ENCODE data around the gene UBL4B.

Gene UBL4B

GRCh38 chr1:110094931-110095654 is 17.1 kb upstream of the UBL4B start:
- Mint-ChIP-seq H3K4me1 (peaks cover 12% of the 10 kb centered on the region), H3K9me3 (no peaks in the 10 kb centered on the region), H3K36me3 (ENCODE audit: low read depth) (no peaks in the 10 kb centered on the region), H3K27me3 (ENCODE audit: low read depth) (peaks cover 52% of the 10 kb centered on the region), H3K4me3 (no peak overlapping the region), H3K27ac (no peak overlapping the region)
- TF ChIP-seq CTCF (IDR thresholded peaks at IDR 0.05; ENCODE audit: unreplicated experiment in 3 of 3), result no peak

- H3K36me3 Mint-ChIP-seq (ENCODE audit: low read depth), result no peaks in the 10 kb centered on the region
- H3K27ac Mint-ChIP-seq, result peak overlapping the region in 1 of 3 experiments; percentile 54
- H3K27me3 Mint-ChIP-seq (ENCODE audit: low read depth), result peaks cover 37% of the 10 kb centered on the region
- TF ChIP-seq CTCF (IDR thresholded peaks at IDR 0.05; ENCODE audit: unreplicated experiment in 3 of 3), result no peak
- peaks cover 24% of the 10 kb centered on the region for H3K4me1 Mint-ChIP-seq
- H3K9me3 Mint-ChIP-seq, result no peaks in the 10 kb centered on the region
- no peak overlapping the region for H3K4me3 Mint-ChIP-seq
These were observed 14.6 kb upstream of the UBL4B start for GRCh38 chr1:110097507-110098221.

- H3K27ac Mint-ChIP-seq, result peak overlapping the region in 1 of 3 experiments; percentile 54
- no peak overlapping the region for H3K4me3 Mint-ChIP-seq
- H3K27me3 Mint-ChIP-seq (ENCODE audit: low read depth), result peaks cover 30% of the 10 kb centered on the region
- peaks cover 24% of the 10 kb centered on the region for H3K4me1 Mint-ChIP-seq
- no peak for TF ChIP-seq CTCF (IDR thresholded peaks at IDR 0.05; ENCODE audit: unreplicated experiment in 3 of 3)
- H3K36me3 Mint-ChIP-seq (ENCODE audit: low read depth), result no peaks in the 10 kb centered on the region
- H3K9me3 Mint-ChIP-seq, result no peaks in the 10 kb centered on the region
These were observed 13.8 kb upstream of the UBL4B start for GRCh38 chr1:110098222-110099026.

GRCh38 chr1:110100335-110100734 is 11.9 kb upstream of the UBL4B start:
- H3K4me1 Mint-ChIP-seq, result peaks cover 24% of the 10 kb centered on the region
- H3K36me3 Mint-ChIP-seq (ENCODE audit: low read depth), result no peaks in the 10 kb centered on the region
- H3K27ac Mint-ChIP-seq, result no peak overlapping the region
- H3K9me3 Mint-ChIP-seq, result no peaks in the 10 kb centered on the region
- TF ChIP-seq CTCF (IDR thresholded peaks at IDR 0.05; ENCODE audit: unreplicated experiment in 3 of 3), result no peak
- H3K27me3 Mint-ChIP-seq (ENCODE audit: low read depth), result peaks cover 22% of the 10 kb centered on the region
- H3K4me3 Mint-ChIP-seq, result no peak overlapping the region

- no peaks in the 10 kb centered on the region for H3K36me3 Mint-ChIP-seq (ENCODE audit: low read depth)
- peaks cover 29% of the 10 kb centered on the region for H3K27me3 Mint-ChIP-seq (ENCODE audit: low read depth)
These were observed 10.2 kb upstream of the UBL4B start for GRCh38 chr1:110102081-110102480.

More at GRCh38 chr1:110102081-110102480, 10.2 kb upstream of the UBL4B start:
- H3K9me3 Mint-ChIP-seq, result no peaks in the 10 kb centered on the region
- peaks cover 28% of the 10 kb centered on the region for H3K4me1 Mint-ChIP-seq
- TF ChIP-seq CTCF (IDR thresholded peaks at IDR 0.05; ENCODE audit: unreplicated experiment in 3 of 3), result no peak
- H3K4me3 Mint-ChIP-seq, result peak overlapping the region in 1 of 3 experiments; percentile 41
- peak overlapping the region in 2 of 3 experiments; percentile 43 to 55 for H3K27ac Mint-ChIP-seq
